HepG2 (cell line): Measurements from ENCODE around the gene SFTA2.

Experiments used
- CEBPB ChIP-seq: IDR thresholded peaks from 2 replicates; pipeline ENCODE4 v1.6.1; 2011; ENCODE audit warnings: low read depth, low read length, improper control_type of control experiment, borderline replicate concordance
- HMGXB4 ChIP-seq, 2 experiments: sonication (generic) in 1 of 2; formaldehyde crosslinking in 1 of 2; IDR thresholded peaks; 2 replicates each; pipeline versions ENCODE4 v1.4.0 to v1.6.1; 2018 to 2020; ENCODE audit warnings: missing genetic modification reagents in 2 of 2, borderline replicate concordance in 1 of 2, low read depth in 1 of 2, mild to moderate bottlenecking in 1 of 2, missing biosample characterization in 1 of 2
- JUND ChIP-seq: sonication (generic); formaldehyde crosslinking; IDR thresholded peaks from 2 replicates; pipeline ENCODE4 v1.8.0; 2022; ENCODE audit warnings: mild to moderate bottlenecking, missing genetic modification reagents
- KAT8 ChIP-seq: IDR thresholded peaks from 2 replicates; pipeline ENCODE4 v1.6.1; 2016; ENCODE audit warnings: missing genetic modification reagents, missing compliant biosample characterization
- MXD1 ChIP-seq: sonication (generic); formaldehyde crosslinking; IDR thresholded peaks from 2 replicates; pipeline ENCODE4 v1.4.0; 2020; ENCODE audit warnings: mild to moderate bottlenecking, missing genetic modification reagents
- RELA ChIP-seq: sonication (generic); formaldehyde crosslinking; IDR thresholded peaks from 2 replicates; pipeline ENCODE4 v1.4.0; 2020; ENCODE audit warnings: missing genetic modification reagents
- TEAD2 ChIP-seq: sonication (generic); formaldehyde crosslinking; IDR thresholded peaks from 2 replicates; pipeline ENCODE4 v1.9.0; 2021; ENCODE audit warnings: missing genetic modification reagents

GRCh38 chr6:30914854-30915590 lies 16.9 kb downstream of the SFTA2 start:
- no peak for TF ChIP-seq RELA (CRISPR knock-in tag)
- TF ChIP-seq MXD1 (CRISPR knock-in tag): no peak
- no peak for TF ChIP-seq JUND (CRISPR knock-in tag)
- no peak for TF ChIP-seq KAT8 (CRISPR knock-in tag)
- TF ChIP-seq TEAD2: no peak
- no peak for TF ChIP-seq HMGXB4 (CRISPR knock-in tag; IDR thresholded peaks at IDR 0.05; ENCODE audit: borderline replicate concordance in 1 of 2, low read depth in 1 of 2)
- no peak for TF ChIP-seq CEBPB
